Peyer's patch (tissue), 4 donors: ENCODE measurements around the gene SYCE3. TPM values are rescaled to one million over a fixed set of nuclear protein-coding genes. Genes with fewer than 3 reads are reported as not detected.

ENCODE experiments used
- DNase-seq, 3 donors: peaks; one replicate each; pipeline ENCODE4 v3.0.0-alpha.2; 2017 to 2019
- H3K27ac ChIP-seq, 4 donors: fragments of 200-600 bp; sonication (generic); one replicate each; pipeline ENCODE4 v1.5.1; 2016 to 2019
- H3K27me3 ChIP-seq, 2 donors: fragments of 200-600 bp; sonication (generic); one replicate each; pipeline ENCODE4 v1.5.1; 2019
- H3K36me3 ChIP-seq, 3 donors: fragments of 200-600 bp; sonication (generic); one replicate each; pipeline ENCODE4 v1.5.1; 2016 to 2019
- H3K4me1 ChIP-seq, 4 donors: fragments of 200-600 bp; sonication (generic); one replicate each; pipeline ENCODE4 v1.5.1; 2016 to 2019
- H3K4me3 ChIP-seq, 4 donors: fragments of 200-600 bp; sonication (generic); 1 replicate in 3 of 4; 2 replicates in 1 of 4; pipeline ENCODE4 v1.5.1; 2016 to 2019; ENCODE audit warnings: mild to moderate bottlenecking in 1 of 4
- H3K9me3 ChIP-seq, 4 donors: fragments of 200-600 bp; sonication (generic); one replicate each; pipeline ENCODE4 v1.5.1; 2016 to 2019; ENCODE audit warnings: mild to moderate bottlenecking in 1 of 4
- POLR2A ChIP-seq, 2 donors: fragments of 450-650 bp; IDR thresholded peaks; one replicate each; pipeline ENCODE4 v1.5.1; 2017; ENCODE audit warnings: antibody characterized with exemption in 2 of 2, mild to moderate bottlenecking in 2 of 2, moderate library complexity in 2 of 2
- total RNA-seq, 4 donors: library from RNA; depleted of rRNA; stranded (reverse); fragments of >200 nt; gene quantifications; one replicate each; pipeline ENCODE4 v1.1.0, GENCODE V29; 2016
- TF ChIP-seq, protein P1 (sequence below), 6 experiments: fragments of 450-650 bp in 4 of 6; fragments of 200-600 bp in 2 of 6; sonication (generic) in 1 of 6; IDR thresholded peaks; one replicate each; pipeline ENCODE4 v1.5.1; 2017 to 2019; ENCODE audit warnings: antibody characterized with exemption in 6 of 6, mild to moderate bottlenecking in 3 of 6, moderate library complexity in 1 of 6

SYCE3 gene
- total RNA-seq, 4 donors from 2014 or later, result not detected

DNA sequence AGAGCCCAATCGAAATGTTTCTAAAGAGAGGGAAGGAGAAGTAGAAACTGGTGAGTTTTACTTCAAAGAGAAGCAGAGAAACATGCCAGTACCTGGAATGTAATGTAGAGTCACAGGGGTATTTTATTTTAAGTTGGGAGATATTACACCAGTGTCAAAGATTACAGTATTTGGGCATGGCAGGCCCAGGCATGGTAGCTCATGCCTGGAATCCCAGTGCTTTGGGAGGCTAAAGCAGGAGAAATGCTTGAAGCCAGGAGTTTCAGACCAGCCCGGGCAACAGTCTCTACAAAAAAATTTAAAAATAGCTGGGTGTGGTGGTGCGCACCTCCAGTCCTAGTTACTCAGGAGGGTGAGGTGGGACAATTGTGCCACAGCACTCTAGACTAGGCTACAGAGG lies 2.7 kb downstream of the SYCE3 start:
- TF ChIP-seq, protein P1, sequence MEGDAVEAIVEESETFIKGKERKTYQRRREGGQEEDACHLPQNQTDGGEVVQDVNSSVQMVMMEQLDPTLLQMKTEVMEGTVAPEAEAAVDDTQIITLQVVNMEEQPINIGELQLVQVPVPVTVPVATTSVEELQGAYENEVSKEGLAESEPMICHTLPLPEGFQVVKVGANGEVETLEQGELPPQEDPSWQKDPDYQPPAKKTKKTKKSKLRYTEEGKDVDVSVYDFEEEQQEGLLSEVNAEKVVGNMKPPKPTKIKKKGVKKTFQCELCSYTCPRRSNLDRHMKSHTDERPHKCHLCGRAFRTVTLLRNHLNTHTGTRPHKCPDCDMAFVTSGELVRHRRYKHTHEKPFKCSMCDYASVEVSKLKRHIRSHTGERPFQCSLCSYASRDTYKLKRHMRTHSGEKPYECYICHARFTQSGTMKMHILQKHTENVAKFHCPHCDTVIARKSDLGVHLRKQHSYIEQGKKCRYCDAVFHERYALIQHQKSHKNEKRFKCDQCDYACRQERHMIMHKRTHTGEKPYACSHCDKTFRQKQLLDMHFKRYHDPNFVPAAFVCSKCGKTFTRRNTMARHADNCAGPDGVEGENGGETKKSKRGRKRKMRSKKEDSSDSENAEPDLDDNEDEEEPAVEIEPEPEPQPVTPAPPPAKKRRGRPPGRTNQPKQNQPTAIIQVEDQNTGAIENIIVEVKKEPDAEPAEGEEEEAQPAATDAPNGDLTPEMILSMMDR (IDR thresholded peaks at IDR 0.05), result no peak
- no peaks in the 10 kb centered on the region for H3K27me3 ChIP-seq
- H3K4me1 ChIP-seq, result peaks cover 0 to 8% (median 6%) of the 10 kb centered on the region in 4 donors
- no peak overlapping the region for H3K4me3 ChIP-seq
- H3K36me3 ChIP-seq, result no peaks in the 10 kb centered on the region
- H3K27ac ChIP-seq, result no peak overlapping the region
- H3K9me3 ChIP-seq, result no peaks in the 10 kb centered on the region
- DNase-seq, result no peak

DNA sequence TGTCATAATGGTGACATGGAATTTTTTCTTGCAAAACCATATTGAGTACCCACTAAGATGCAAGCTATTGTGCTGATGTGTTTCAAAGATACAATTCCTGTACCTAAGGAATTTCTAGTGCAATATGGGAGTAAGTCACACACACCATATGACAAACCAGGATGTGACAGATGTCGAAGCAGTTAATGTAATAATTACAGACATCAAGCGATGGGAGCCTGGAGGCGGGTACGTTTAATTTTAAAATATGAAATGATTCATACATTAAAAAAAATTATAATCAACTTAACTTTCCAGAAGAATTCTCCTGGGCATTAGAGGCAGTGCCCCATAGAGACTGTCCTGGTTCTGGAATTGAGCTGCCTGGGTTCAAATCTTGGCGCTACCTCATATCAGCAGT lies 6.0 kb downstream of the SYCE3 start:
- TF ChIP-seq, protein P1 (IDR thresholded peaks at IDR 0.05), result no peak
- no peak for TF ChIP-seq POLR2A (IDR thresholded peaks at IDR 0.05)
- no peaks in the 10 kb centered on the region for H3K36me3 ChIP-seq
- H3K4me3 ChIP-seq, result no peak overlapping the region
- DNase-seq, result no peak
- no peaks in the 10 kb centered on the region for H3K9me3 ChIP-seq
- no peaks in the 10 kb centered on the region for H3K4me1 ChIP-seq
- H3K27me3 ChIP-seq, result no peaks in the 10 kb centered on the region
- H3K27ac ChIP-seq, result no peak overlapping the region

DNA sequence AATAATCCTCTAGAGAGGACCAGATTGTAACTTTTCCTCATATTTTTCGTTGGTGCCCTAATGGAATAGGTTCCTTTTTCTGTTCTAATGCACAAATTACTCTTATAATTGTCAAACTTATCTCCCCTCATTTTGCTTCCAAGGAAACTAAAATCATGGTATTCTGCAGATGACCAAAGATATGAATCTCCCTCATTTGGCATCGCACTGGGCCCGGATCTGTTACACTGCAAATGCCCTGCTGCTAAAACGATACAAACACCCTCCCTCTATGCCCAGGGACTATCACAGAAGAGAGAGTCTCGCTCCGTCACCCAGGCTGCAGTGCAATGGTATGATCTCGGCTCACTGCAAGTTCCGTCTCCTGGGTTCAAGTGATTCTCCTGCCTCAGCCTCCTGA lies 9.4 kb downstream of the SYCE3 start:
- no peaks in the 10 kb centered on the region for H3K9me3 ChIP-seq
- no peak for DNase-seq
- H3K36me3 ChIP-seq, result no peaks in the 10 kb centered on the region
- H3K4me1 ChIP-seq, result peaks cover 0 to 11% (median 10%) of the 10 kb centered on the region in 4 donors
- H3K4me3 ChIP-seq, result no peak overlapping the region
- TF ChIP-seq, protein P1 (IDR thresholded peaks at IDR 0.05), result no peak
- TF ChIP-seq POLR2A (IDR thresholded peaks at IDR 0.05), result no peak
- H3K27ac ChIP-seq, result no peak overlapping the region
- H3K27me3 ChIP-seq, result peaks cover 0 to 6% of the 10 kb centered on the region in 2 donors

DNA sequence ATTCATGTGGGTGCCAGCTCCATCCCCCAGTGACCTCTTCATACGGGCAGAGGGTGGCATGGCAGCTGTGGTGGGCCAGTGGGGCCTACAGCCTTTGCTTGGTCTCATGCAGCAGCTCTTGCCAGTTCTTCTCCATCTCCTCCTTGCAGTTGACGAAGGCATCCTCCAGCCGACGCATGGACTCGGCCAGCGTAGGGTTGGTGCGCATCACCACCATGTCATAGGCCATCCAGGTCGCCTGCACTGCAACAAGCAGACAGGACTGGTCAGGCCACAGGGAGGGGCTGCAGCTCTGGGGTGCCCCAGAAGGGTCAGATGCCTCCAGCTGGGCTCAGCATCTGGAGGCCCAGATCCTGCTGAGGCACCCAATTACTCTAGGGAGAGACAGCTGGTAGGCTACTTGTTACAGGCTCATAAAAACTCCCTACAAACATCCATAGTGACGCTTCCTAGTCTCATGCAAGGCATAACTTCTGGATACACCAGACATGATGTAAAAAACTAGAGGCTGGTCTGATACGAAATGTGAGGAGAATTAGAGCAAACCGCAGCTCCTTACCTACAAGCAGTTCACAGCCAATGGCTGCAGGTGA lies 11.5 kb downstream of the SYCE3 start:
- H3K9me3 ChIP-seq, result no peaks in the 10 kb centered on the region
- H3K27ac ChIP-seq, result no peak overlapping the region
- TF ChIP-seq POLR2A (IDR thresholded peaks at IDR 0.05), result no peak
- TF ChIP-seq, protein P1 (IDR thresholded peaks at IDR 0.05), result no peak
- no peak for DNase-seq
- H3K4me3 ChIP-seq, result no peak overlapping the region
- H3K36me3 ChIP-seq, result no peaks in the 10 kb centered on the region
- peaks cover 0 to 23% (median 12%) of the 10 kb centered on the region in 4 donors for H3K4me1 ChIP-seq
- peaks cover 0 to 15% of the 10 kb centered on the region in 2 donors for H3K27me3 ChIP-seq

DNA sequence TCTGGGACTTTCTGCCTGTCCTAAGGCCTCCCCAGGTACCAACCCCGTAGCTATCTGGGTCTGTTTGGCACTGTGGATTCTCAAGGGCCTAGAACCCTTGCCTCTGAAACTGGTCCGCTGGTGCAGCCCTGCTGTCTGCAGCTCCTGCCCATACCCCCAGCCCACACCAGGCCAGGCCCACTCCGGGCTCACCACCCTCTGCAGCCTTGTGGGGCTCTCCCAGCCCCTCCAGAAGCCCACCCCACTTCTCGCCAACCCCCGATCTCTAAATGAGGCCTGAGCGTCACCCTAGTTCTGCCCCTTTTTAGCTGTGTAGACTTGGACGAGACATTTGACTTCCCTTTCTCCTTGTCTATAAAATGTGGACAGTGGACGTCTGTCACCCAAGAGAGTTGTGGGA lies 12.3 kb downstream of the SYCE3 start:
- Histone ChIP-seq H3K9me3 (no peaks in the 10 kb centered on the region), H3K36me3 (no peaks in the 10 kb centered on the region), H3K27me3 (peaks cover 0 to 15% of the 10 kb centered on the region in 2 donors), H3K4me1 (peaks cover 0 to 23% (median 12%) of the 10 kb centered on the region in 4 donors), H3K27ac (no peak overlapping the region), H3K4me3 (no peak overlapping the region)
- no peak for DNase-seq
- no peak for TF ChIP-seq POLR2A (IDR thresholded peaks at IDR 0.05)
- TF ChIP-seq, protein P1 (IDR thresholded peaks at IDR 0.05), result no peak
